HepG2 (cell line): Measurements from ENCODE around the gene CDKN2AIP.

Experiments used
- BCLAF1 ChIP-seq: fragments of 450-650 bp; IDR thresholded peaks from 2 replicates; pipeline ENCODE4 v1.6.1; 2017; ENCODE audit warnings: mild to moderate bottlenecking
- CEBPB ChIP-seq: IDR thresholded peaks from 2 replicates; pipeline ENCODE4 v1.6.1; 2011; ENCODE audit warnings: low read depth, low read length, improper control_type of control experiment, borderline replicate concordance
- CTCF ChIP-seq: sonication (generic); formaldehyde crosslinking; IDR thresholded peaks from 2 replicates; pipeline ENCODE4 v1.5.0; 2020; ENCODE audit warnings: mild to moderate bottlenecking, missing genetic modification reagents, moderate library complexity
- HOXA7 ChIP-seq: sonication (generic); formaldehyde crosslinking; IDR thresholded peaks from 2 replicates; pipeline ENCODE4 v1.8.1; 2022; ENCODE audit warnings: mild to moderate bottlenecking, missing genetic modification reagents, moderate library complexity
- JUN ChIP-seq: sonication (generic); formaldehyde crosslinking; IDR thresholded peaks from 2 replicates; pipeline ENCODE4 v1.4.0; 2020; ENCODE audit warnings: mild to moderate bottlenecking, missing genetic modification reagents
- MYC ChIP-seq: sonication (generic); formaldehyde crosslinking; IDR thresholded peaks from 2 replicates; pipeline ENCODE4 v1.9.0; 2021; ENCODE audit warnings: missing genetic modification reagents, borderline replicate concordance
- NFIB ChIP-seq: sonication (generic); formaldehyde crosslinking; IDR thresholded peaks from 2 replicates; pipeline ENCODE4 v1.9.0; 2021; ENCODE audit warnings: missing genetic modification reagents, mild to moderate bottlenecking, borderline replicate concordance
- RELA ChIP-seq: sonication (generic); formaldehyde crosslinking; IDR thresholded peaks from 2 replicates; pipeline ENCODE4 v1.4.0; 2020; ENCODE audit warnings: missing genetic modification reagents
- SETDB1 ChIP-seq: sonication (generic); formaldehyde crosslinking; IDR thresholded peaks from 2 replicates; pipeline ENCODE4 v1.5.1; 2020; ENCODE audit warnings: missing genetic modification reagents, mild to moderate bottlenecking, borderline replicate concordance
- SMC3 ChIP-seq: IDR thresholded peaks from 2 replicates; pipeline ENCODE4 v1.6.1; 2011; ENCODE audit warnings: low read length, improper control_type of control experiment
- ZBTB2 ChIP-seq: sonication (generic); formaldehyde crosslinking; IDR thresholded peaks from 2 replicates; pipeline ENCODE4 v1.8.0; 2022; ENCODE audit warnings: low read depth, missing genetic modification reagents
- ZNF678 ChIP-seq: sonication (generic); formaldehyde crosslinking; IDR thresholded peaks from 2 replicates; pipeline ENCODE4 v1.4.0; 2020; ENCODE audit warnings: mild to moderate bottlenecking, missing genetic modification reagents
- ZSCAN30 ChIP-seq: sonication (generic); formaldehyde crosslinking; IDR thresholded peaks from 2 replicates; pipeline ENCODE4 v1.5.0; 2020; ENCODE audit warnings: mild to moderate bottlenecking, missing genetic modification reagents

- peak; percentile 59 for TF ChIP-seq ZNF678
- peak; percentile 34 for TF ChIP-seq CTCF
- no peak for TF ChIP-seq CEBPB
- TF ChIP-seq SETDB1 (CRISPR knock-in tag): no peak
- no peak for TF ChIP-seq BCLAF1
- TF ChIP-seq RELA (CRISPR knock-in tag): peak; percentile 58; the same call in 1 of the 2 replicates
- TF ChIP-seq ZSCAN30 (CRISPR knock-in tag): no peak
- TF ChIP-seq NFIB: no peak
- peak; percentile 99 for TF ChIP-seq ZBTB2 (CRISPR knock-in tag)
- TF ChIP-seq SMC3: no peak
- no peak for TF ChIP-seq HOXA7 (CRISPR knock-in tag)
- peak; percentile 71 for TF ChIP-seq MYC (CRISPR knock-in tag)
- peak; percentile 11; the same call in 1 of the 2 replicates for TF ChIP-seq JUN (CRISPR knock-in tag)
Measured at GRCh38 chr4:183444214-183445096, at the start of gene CDKN2AIP.
